NCI-H187 (cell line): Measurements from ENCODE around the gene CHAC1.
"Not testable (repeated sequence)": the region's sequence is repeated elsewhere in the genome, so short reads cannot be mapped to it uniquely, and the experiment has no call there.

Experiments
- DNase-seq, 2 experiments: peaks; one replicate each; lab custom pipeline; 2025; lab: John Stamatoyannopoulos, UW

CHAC1 gene

DNA sequence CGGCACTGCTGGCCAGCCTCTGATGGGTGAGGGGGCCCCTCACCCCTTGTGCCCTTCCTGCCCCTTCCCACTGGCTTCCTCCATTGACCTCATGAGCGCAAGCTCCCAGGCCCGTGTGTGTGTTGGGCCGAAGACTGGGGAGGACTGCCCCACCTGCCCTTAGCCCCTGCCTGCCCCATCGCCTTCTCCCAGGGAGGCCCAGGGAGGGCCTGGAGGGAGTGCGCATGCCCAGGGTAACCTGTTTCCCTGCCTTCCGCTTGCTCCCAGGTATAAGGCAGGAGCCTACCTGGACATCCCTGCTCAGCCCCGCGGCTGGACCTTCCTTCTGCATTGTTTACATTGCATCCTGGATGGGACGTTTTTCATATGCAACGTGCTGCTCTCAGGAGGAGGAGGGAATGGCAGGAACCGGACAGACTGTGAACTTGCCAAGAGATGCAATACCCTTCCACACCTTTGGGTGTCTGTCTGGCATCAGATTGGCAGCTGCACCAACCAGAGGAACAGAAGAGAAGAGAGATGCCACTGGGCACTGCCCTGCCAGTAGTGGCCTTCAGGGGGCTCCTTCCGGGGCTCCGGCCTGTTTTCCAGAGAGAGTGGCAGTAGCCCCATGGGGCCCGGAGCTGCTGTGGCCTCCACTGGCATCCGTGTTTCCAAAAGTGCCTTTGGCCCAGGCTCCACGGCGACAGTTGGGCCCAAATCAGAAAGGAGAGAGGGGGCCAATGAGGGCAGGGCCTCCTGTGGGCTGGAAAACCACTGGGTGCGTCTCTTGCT is 15.3 kb upstream of the CHAC1 start:
- no peak for DNase-seq

DNA sequence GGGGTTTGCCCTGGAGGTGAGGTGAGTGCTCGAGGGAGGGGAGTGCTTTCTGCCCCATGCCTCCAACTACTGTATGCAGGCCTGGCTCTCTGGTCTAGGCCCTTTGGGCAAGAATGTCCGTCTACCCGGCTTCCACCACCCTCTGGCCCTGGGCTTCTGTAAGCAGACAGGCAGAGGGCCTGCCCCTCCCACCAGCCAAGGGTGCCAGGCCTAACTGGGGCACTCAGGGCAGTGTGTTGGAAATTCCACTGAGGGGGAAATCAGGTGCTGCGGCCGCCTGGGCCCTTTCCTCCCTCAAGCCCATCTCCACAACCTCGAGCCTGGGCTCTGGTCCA is 14.8 kb upstream of the CHAC1 start:
- no peak for DNase-seq

DNA sequence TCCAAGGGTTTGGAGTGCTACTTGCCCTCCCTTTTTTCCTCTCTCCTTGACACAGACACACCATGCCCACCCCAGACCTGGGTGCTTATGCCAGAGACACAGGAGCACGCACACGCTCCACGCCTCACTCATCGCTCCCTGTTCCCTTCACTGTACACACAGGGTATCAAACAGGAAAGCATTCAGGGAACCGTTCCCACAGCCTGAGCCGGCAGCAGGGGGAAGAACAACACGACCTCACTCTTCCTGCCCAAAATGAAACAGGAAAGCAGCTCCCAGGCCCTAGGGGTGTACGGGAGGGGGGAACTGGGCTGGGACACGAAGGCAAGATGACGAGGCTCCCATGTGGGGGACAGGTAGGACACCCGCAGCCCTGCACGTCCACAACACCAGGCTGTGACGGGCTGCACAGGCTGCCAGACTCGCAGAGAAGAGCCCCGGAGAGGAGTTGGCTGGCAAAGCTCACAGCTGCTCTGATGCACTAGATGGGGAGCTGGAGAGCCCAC is 12.9 kb upstream of the CHAC1 start:
- no peak for DNase-seq

DNA sequence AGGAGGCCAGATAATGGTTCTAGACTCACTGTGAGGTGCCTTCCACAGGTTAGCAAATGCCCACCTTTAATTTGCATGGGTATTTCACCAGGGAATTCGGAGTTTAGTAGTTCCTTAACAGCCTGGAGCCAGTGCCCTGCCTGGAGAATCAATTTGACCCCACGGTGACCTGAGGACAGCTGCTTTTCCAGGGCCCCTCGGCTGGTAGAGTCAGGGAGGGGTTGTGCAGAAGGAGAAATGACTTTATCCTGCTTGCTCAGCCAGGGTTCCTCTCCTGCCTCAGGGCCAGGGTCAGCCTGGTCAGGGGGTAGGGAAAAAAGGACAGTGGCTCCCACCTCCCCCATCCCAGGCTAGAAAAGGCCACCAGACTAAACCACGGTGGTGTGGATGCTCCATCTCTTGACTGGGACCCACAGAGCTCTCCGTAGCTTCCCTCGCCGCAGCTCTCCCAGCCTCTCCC is 12.2 kb upstream of the CHAC1 start:
- DNase-seq, result no peak

DNA sequence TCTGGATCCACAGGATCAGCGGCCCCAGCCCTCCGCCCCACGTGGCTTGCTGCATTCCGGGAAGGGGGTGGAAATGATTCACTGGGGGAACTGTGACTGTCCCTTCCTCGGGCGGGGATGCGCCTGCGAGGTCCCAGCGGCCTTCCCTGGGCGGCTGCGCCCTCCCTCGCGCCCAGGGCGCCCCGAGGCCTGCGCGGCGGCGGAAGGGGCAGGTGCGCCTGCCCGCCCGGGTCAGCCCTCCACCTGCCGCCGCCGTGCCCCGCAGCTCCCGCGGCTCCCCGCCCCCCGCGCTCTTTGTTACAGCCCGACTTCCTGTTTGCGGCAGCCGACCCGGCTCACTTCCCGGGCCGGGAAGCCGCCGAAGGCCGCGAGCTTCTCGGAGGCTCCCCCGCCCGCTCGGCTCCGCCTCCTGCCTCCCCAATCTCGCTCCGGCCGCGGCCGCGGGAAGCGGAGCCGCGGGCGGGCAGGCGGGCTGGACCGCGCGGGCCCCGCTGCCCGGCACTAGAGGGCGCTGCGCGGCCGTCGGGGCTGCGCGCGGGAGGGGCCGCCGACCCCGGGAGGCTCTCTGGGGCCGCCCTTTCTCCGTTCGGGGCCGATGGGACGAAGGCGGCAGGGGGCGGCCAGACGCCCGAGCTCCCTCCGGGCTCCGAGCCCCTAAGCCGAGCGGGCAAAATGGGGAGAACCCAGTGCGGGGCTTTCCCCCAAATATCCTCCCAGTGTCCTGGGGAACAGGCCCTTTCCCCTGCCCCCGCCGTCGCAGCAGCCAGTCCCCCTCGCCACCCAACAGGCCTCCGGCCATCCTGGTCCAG is 11.5 kb upstream of the CHAC1 start:
- peak; percentile 19 to 37 for DNase-seq

DNA sequence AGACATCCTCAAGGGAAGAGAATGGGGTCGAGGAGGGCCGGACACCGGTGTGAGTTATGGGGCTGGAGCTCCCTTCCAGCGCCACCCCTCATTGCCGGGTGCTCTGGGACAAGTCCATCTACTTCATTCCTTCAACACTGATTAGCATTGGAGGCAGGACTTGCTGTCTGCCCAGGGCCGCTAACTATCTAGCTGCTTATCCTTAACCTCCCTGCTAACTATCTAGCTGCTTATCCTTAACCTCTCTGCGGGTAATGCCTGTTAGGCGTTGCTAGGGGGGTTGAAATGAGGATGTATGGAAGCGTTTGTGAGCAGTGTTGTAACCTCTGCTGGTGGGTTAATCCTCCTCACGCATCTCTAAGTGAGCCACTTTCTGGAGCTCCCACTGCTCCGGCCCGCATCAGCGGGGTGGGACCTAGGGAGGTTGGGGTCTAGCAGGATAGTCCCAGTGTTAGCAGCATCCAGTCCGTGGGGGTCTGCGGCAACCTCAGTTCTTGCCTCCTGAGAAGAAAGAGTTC is 10.9 kb upstream of the CHAC1 start:
- DNase-seq, result no peak

DNA sequence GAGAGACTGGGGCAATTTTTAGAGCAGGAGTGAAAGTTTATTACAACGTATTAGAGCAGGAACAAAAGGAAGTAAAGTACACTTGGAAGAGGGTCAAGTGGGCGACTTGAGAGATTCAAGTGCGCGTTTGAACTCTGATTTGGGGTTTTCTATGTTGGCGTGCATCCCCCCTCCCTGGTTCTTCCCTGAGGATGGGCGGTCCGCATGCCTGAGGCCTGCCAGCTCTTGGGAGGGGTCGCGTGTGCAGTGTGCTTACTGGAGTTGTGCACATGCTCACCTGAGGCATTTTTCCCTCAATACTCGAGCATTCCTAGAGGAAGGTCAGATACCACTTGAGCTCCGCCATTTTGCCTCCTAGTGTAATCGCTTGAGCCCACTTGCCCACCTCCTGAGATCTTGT is 10.4 kb upstream of the CHAC1 start:
- DNase-seq, result no peak

DNA sequence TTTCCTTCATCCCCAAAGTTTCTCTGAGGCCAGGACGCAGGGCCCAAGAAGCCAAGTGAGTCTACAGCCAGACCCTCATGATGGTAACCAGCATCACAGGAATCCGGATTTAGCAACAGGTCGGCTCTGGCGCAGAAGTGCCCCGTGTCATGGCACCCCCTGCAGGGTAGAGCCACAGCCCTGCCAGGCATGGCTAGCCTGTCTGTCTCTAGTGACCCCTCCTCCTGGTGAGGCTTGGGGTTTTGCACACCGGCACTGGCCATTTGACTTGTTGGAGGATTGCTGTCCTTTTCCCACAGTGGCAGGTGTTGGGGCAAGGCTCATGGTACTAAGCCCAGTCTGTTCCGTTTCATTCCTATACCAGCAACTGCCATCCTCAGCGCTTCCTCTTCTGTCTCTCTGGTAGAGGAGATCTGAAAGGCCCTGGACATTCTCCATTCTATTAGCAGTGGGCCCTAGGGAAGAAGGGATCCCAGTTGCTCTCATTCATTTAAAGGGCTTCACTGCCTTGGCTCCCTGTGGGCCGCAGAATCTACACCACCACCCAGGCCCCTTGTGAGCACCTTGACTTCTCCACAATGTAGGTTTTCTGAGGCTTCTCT is 9.4 kb upstream of the CHAC1 start:
- DNase-seq, result no peak

DNA sequence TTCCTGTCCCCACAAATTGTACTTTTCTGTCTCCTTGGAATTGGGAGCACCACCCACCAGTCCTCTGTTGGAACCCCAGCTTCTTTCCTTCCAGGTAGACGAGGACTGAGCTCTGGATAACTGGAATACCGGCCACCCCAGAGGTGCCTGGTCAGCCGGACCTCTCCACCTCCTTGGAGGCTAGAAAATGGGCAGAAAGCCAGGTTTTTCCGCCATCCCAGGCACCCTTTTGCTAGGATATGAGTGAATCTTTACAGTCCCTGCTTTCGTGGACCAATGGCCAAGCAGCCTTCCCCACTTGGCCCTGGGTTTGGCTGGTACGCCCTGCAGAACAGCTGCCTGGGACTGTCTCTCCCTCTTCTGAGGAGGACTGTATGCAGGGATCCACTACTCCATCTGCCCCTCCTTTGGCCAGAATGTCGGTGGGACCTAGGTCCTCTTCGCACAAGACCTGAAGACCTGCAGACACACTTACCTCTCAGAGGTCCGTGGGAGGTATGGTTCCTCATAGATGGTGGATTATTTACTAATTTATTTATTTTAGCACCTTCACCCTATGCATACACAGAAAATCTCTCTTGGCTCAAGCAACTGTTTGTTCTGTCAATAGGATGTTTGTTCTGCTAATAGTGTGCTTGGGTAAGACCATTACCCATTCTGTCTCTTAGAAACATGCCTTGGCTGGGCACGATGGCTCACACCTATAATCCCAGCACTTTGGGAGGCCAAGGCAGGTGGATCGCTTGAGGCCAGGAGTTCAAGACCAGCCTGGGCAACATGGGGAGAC is 8.6 kb upstream of the CHAC1 start:
- no peak for DNase-seq

DNA sequence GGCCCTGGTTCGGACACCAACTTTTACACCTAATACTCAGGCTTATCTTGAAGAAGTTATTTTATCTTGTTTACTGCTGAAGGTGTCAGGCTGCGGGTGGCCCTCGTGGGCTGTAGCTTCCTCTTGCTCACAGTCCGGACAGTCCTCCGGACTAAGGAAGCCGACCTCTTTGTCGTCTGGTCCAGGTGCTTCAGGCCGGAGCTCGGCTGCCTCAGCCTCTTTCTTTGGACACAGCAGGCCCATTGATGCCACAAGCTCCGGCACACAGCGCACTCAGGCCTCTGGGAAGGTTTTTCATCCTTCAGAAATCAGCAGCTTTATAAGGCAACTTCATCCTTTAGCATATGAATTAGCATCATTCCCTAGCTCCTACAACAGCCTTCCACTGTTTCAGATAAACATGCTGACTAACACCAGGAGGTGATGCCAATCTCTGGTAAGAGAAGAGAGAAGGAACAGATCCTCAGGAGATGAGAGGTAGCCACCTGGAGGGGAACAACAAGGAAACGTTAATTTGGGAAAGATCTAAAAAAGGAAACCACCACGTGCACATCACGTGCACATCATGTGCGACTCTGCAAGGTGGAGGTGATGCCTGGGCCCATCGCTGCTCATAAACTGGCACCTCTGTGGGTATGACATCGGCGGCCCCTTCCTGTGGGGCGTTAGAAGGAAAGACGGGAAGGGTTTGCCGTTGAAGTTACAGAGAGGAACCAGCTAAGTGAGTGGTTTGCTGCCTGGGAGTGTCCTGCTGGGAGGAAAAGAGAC is 4.4 kb upstream of the CHAC1 start:
- no peak for DNase-seq

DNA sequence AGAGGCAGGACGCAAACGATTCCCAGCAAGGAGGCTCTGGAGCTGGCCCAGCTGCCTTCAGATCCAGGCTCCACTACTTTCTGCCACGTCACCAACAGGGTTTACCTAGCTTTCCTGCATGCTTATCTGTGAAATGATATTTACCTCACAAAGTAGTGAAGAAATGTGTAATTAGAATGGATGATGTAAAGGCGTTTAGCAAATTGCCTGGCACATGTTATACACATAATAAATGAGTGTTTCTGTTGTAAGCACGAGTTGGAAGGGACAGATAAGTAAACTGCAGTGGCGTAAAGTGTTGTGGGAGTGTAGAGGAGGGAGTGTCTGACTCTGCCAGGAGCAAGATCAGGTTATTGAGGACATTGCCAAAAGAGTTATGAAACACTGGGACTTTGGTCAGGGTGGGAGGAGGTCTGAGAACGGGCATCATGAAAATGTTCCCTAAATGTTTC is 3.5 kb upstream of the CHAC1 start:
- no peak for DNase-seq

DNA sequence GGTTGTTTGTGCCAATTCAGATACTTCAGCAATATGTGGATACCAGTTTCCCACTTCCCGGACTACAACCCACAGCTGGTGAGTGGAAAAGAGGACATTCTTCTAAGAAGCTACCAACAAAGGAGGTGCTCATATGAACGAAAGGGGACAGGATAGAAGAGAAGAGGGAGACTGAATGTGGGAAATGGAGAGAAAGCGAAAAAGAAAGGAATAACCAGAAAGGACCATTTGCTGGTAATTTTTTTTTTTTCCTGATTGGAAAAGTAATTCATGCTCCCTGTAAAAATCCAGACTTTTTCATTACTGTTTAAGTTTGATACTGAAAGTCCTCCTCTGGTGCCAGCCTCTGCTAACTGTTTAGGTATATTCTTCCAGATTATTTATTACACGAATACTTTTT is 1.5 kb upstream of the CHAC1 start:
- no peak for DNase-seq

DNA sequence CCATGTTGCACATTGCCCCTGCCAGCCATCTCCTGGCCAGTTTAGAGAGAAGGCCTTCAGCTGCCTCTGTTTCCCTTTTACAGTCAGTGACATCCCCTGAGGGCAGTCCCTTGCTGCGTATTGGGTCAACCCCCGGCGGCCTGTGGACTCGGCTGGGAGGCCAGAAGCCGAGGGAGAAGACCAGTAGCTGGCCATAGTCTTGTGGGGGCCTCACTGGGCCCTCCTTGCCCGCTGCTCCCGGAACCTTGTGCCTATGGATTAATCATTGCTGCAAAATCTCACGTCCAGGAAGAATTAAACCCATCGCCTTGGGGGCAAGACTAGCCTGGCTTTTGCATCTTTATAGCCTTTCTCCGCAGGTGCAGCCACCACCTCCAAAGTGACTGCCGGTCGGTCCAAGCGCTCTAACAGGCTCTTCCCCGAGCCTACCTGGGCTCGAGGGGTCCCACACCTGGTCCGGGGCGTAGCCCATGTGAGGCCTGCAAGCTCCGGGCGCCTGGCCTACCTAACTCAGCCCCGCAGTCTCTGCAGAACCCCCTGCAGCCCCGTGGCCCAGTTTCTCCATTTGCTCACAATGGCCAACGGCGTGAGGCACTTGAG is 870 bp upstream of the CHAC1 start:
- no peak for DNase-seq

DNA sequence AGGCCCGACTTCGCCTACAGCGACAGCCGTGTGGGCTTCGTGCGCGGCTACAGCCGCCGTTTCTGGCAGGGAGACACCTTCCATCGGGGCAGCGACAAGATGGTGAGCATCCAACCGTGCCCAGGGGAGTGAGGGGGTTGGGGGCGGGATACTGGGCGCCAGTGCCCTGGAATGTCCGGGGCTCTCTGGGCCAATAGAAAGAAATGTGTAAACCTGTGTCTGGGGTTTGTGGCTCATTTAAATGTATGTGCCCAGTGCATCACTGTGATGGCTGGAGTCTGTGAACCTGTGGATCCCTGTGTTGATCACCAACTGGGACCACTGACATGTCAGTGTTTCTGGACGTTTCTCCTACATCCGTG is 423 bp downstream of the CHAC1 start:
- no peak for DNase-seq

DNA sequence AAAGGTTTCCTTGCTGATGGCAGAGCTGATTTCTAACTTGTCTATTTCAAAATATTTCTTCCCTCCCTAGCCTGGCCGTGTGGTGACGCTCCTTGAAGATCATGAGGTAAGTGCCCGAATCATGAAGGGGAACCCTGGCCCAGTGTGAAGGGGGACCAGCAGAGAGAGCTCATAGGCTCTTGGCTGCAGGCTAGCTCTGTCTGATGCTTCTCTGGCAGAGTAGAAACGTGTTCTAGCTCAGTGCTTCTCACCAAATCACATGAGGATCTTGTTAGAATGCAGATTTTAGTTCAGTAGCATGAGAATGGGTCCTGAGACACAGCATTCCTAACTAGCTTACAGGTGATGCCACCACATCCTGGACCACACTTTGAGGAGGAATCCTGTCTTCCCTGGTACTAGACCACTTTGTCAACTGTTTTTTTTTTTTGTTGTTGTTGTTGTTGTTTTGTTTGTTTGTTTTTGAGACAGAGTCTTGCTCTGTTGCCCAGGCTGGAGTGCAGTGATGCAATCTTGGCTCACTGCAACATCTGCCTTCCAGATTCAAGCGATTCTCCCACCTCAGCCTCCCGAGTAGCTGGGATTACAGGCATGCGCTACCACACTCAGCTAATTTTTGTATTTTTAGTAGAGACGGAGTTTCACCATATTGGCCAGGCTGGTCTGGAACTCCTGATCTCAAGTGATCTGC is 1.0 kb downstream of the CHAC1 start:
- not testable (repeated sequence) for DNase-seq

DNA sequence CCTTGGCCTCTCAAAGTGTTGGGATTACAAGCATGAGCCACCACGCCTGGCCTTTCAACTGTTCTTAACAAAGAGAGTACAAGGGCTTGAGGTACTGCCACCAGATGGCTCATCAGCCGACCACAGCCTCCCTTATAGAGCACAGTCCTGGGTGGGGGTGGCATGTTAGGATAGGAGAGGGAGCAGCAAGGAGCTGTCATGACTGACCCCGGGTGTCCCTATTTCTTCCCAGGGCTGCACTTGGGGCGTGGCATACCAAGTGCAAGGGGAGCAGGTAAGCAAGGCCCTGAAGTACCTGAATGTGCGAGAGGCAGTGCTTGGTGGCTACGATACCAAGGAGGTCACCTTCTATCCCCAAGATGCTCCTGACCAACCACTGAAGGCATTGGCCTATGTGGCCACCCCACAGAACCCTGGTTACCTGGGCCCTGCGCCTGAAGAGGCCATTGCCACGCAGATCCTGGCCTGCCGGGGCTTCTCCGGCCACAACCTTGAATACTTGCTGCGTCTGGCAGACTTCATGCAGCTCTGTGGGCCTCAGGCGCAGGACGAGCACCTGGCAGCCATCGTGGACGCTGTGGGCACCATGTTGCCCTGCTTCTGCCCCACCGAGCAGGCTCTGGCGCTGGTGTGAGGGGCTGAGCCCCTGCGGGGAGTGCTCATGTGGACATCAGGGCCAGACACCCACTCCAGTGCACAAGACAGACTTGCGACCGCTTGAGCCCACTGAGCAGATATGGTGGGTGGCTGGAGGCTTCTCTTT is 2.1 kb downstream of the CHAC1 start:
- DNase-seq, result no peak

DNA sequence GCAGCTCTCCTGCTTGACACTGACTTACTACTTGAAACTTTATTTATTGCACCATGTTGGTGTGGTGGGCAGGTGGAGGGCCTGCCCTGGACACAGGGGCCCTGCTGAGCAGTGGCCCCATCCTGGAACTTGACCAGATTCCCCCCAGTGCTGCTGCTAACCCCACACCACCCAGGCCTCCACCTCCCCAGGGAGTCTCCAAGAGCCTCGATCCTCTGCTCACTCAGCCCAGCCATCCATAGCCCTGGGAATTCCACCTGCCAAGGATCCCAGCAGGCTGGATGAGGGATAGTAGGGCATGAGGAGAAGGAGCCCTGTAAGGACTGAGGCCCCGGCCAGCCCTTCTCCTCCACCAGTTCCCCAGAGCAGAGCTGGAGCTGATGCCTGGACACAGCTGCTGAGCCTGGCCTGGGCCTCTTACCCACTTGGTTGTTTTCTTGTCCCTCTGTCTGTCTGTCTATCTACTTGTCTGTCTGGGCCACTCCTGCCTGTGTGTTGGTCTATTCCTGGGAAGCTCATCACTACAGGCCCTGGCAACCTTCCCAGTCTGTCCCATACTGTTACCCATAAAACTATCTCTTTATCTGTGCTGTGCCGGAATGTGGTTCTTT is 2.8 kb downstream of the CHAC1 start:
- DNase-seq, result no peak

DNA sequence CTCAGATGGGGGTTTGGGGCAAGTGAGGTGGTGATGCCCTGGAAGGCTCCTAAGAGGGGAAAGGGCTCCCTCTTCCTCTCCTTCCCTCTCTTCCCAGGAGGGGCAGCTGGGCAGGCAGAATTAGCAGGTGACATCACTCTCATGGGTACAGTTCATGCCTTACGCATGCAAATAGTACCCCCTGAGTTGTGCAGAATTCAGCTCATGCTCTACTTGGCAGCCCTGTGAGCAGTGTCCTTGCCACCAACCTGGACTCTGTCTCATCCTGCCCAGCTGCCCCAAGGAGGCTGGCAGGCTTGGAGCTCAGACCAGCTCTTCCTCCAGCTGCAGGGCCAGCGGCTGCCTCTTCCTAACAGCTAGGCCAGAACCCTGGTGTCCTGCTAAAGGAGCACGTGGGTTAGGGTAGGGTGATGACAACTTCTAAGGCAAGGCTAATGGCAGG is 3.3 kb downstream of the CHAC1 start:
- DNase-seq, result no peak

DNA sequence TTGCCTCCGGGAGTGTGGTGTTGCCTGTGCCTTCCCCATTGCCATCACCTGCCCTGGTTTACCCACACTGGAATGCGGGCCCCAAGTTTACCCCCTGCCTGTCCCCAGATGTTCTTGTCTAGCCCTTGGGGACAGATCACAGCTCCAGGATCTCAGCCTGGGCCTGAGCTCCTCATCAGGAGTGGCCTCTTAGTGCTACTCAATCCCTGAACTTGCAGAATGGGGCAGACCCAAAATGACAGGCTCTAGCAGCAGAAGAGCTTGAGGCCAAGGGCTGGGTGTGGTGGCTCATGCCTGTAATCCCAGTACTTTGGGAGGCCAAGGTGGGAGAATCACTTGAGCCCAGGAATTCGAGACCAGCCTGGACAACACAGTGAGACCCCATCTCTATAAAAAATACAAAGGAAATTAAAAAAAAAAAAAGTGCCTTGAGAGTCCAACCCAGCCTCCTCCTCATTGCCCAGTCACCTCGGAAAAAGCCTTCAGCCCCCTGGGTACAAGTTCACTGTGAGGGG is 3.8 kb downstream of the CHAC1 start:
- no peak for DNase-seq
